Mucosa of gallbladder (tissue), 1 donor: ENCODE results near the gene PAPPA2. TPM values are rescaled to one million over a fixed set of nuclear protein-coding genes. Genes with fewer than 3 reads are reported as not detected.

Experiments used
- DNase-seq: peaks from one replicate; pipeline ENCODE4 v3.0.0-alpha.2; 2020; ENCODE audit warnings: low spot score
- total RNA-seq: library from RNA; stranded (reverse); gene quantifications from one replicate; pipeline ENCODE4 v1.2.1, GENCODE V29; 2021
- donor health status: DM: no; HTN: no; CAD: no.

PAPPA2 gene
- total RNA-seq, 1 donor from 2014 or later: 20.2 TPM

DNA sequence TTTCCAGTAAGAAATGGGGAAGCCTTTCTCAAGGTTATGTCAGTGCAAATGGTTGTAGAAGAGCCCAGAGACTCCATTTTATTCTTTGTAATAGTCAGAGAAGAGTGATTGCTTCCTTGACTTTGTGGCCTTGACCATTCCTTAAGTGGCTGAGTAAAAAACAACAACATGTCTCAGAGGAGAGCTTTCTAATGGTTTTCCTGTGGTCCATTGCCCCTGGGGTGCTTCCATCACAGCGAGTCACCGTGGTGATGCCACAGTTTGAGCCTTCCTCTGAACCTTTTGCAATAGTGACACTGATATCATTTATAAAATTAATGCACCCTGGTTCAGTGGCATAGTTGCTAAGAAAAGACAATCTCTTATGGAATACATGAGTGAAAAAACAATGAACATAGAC is 38.6 kb downstream of the PAPPA2 start:
- no peak for DNase-seq

DNA sequence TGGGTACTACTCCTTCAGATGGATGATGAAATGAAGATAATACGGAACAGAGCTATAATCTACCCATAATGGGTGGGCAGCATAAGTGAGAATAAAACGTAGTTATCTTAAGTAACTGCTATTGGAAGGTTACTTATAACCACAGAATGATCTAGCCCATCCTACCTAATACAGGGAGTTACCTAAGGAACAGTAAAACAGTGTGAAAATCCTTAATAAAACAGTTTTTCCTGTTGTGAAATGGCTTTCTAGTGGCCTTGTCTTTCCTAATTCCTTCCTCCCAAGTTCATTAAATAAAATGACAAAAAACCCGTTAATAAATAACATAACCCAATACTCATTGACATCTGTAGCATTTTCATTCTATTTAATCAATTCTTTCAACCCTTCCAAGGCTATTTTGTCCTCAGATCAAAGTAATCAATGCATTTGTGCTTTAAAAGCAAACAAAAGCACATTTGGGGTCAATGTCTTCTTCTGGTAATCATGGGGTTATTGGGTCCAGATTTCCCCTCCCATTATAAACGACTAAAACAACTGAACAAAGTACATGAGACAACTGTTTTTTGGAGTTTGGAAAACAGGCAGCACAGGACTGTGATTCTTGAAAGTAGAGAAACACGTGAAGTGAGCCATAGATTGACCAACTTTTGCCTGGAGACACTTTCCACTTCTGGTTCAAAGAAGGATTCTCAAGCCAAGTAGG is 42.0 kb downstream of the PAPPA2 start:
- no peak for DNase-seq

GRCh38 chr1:176512966-176513365 is 50.0 kb downstream of the PAPPA2 start:
- DNase-seq: no peak

GRCh38 chr1:176515310-176515709 is 52.3 kb downstream of the PAPPA2 start:
- no peak for DNase-seq

DNA sequence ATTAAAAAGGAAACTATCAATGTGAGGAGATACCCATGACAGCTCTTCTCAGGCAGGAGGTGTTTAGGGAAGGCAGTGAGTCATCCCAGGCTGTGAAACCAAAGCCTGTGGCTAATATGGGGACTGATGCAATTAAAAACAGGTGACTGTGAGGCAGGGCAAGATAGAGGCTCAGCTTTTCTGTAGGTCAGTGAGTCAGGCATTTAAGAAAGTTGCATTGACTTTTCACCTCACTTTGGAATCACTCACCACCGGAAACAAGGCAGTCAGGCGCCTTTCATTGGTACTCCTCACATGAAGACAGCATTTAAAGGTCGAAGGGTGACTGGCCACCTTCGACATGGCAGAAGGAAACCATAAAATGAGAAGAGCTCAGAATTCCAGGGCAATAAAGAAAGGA is 54.5 kb downstream of the PAPPA2 start:
- DNase-seq: no peak

GRCh38 chr1:176521211-176521610 is 58.2 kb downstream of the PAPPA2 start:
- no peak for DNase-seq

GRCh38 chr1:176522310-176522845 is 59.4 kb downstream of the PAPPA2 start:
- no peak for DNase-seq

- no peak for DNase-seq
These were observed 66.6 kb downstream of the PAPPA2 start for GRCh38 chr1:176529395-176530090.

DNA sequence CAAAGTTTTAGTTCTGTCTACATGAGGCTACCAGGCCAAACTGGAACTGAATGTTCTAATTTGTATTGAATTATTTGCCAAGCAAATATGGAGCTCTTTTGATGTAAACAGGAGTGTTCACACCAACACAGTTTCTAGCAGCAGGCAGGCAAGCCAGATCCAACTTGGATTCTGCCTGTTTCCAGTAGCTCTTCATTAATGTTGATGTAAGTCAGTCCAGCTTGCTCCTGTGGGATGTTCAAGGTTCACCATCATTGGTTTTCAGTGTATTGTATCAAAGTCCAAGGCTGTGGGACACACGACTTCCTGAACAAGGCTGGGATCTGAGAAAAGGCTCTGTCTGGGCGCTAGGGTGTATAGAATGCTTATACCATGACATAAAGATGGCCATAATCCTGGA is 68.1 kb downstream of the PAPPA2 start:
- DNase-seq: no peak

- DNase-seq: no peak
These were observed 69.2 kb downstream of the PAPPA2 start for GRCh38 chr1:176531921-176532897.

- no peak for DNase-seq
These were observed 70.0 kb downstream of the PAPPA2 start for GRCh38 chr1:176533020-176533419.

- DNase-seq: no peak
These were observed 73.6 kb downstream of the PAPPA2 start for GRCh38 chr1:176536588-176536987.

GRCh38 chr1:176539018-176539417 is 76.0 kb downstream of the PAPPA2 start:
- no peak for DNase-seq

DNA sequence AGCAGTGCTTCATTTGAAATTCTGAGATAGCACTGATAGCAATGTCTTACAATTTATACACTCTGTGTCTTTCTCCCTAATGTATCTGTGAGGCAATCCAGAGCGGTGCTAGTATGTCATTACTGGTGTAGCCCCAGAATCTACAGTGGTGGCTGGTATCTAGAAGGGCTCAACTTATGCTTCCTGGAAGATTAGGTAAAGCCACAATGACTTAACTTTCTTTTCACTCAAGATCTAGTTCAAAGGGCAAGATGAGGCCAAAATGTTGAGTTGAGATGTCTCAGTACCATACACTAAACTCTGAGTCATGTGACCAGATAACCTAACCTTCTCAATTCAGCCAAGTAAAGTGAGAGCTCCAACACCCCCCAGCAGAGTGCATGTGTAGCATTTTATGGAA is 77.5 kb downstream of the PAPPA2 start:
- DNase-seq: no peak

DNA sequence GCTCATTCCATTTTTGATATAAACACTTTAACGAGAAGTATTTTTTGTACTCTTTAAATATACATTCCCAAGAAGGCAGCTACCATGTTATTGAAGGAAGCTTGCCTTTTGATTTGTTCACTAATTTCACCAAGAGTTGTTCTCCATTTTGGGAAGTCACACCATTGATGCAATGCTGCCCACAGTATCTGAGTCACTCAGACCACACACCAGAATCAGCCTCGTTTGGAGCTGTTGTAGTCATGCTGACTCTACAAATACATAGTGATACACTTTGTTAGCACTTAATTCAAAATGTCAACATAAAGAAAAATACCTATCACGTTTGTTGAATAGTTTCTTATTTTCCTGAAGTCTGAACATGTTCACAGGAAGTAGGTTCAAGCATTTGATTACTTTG is 78.7 kb downstream of the PAPPA2 start:
- no peak for DNase-seq

- no peak for DNase-seq
These were observed 79.4 kb downstream of the PAPPA2 start for GRCh38 chr1:176542352-176542751.

DNA sequence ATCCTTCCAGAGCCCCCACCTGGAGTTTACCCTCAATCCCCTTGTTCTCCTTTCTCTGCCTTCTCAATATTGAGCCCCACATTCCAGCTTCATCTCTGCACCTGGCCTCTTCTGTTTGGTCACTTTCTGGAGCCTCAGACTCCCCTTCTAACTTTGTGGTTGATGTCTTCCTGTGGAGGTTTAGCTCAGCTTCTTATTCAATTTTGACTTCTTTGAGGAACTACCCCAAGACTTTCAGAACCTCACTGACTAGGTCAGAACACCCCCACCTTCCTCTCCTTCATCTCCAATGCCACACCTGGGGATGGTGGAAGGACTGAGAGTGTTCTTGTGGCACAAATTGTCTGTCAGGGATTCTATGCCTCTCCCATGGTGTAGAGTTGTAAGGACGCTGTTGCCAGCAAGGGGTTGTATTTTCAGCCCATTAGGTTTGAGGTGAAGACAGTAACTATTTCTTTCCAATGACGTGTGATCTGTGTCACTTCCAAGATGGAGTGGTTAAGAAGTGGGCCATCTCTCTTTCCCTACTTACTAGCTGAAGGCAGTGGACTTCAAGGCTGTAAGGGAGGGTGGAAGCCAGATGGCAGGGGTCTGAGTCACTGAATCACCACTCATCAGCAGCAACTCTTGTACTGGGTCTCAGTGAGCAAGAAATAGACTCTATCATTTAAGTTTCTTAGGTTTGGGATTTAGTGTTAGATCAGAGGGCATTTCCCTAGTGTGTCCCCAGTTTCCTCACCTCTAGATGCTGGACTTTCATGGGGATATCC is 80.6 kb downstream of the PAPPA2 start:
- no peak for DNase-seq

- no peak for DNase-seq
These were observed 82.2 kb downstream of the PAPPA2 start for GRCh38 chr1:176545034-176545639.

- DNase-seq: no peak
These were observed 83.8 kb downstream of the PAPPA2 start for GRCh38 chr1:176546825-176547224.

GRCh38 chr1:176551146-176551545 is 88.2 kb downstream of the PAPPA2 start:
- no peak for DNase-seq
